A673 (cell line): ENCODE results near the gene DCLK1. TPM values are rescaled to one million over a fixed set of nuclear protein-coding genes. Genes with fewer than 3 reads are reported as not detected.

Experiments
- BruUV-seq: library from RNA; stranded (reverse); fragments of 400-500 nt; replicated peaks from 2 replicates; lab custom pipeline; 2021; lab: Mats Ljungman, UMichigan
- CTCF ChIA-PET: fragments of 300-600 bp; sonication (Branson Sonifier 250); formaldehyde crosslinking; loops from one replicate; lab custom pipeline; 2022; ENCODE audit warnings: antibody characterized with exemption; lab: Charles Lee
- POLR2A ChIA-PET: fragments of 300-600 bp; sonication (Branson Sonifier 250); formaldehyde crosslinking; loops from one replicate; lab custom pipeline; 2022; ENCODE audit warnings: antibody characterized with exemption; ENCODE audit not compliant: low non-redundant PET; lab: Charles Lee
- DNase-seq: peaks from one replicate; pipeline ENCODE4 v3.0.0-alpha.2; 2015; ENCODE audit warnings: low spot score
- H3K27ac ChIP-seq: fragments of 200-600 bp; sonication (generic); 2 replicates; pipeline ENCODE4 v1.5.1; 2016; ENCODE audit warnings: mixed run types, low read depth, mild to moderate bottlenecking, mixed read lengths, antibody characterized with exemption, low read length; ENCODE audit not compliant: poor library complexity, severe bottlenecking
- H3K27me3 ChIP-seq: fragments of 200-600 bp; sonication (generic); replicated peaks from 2 replicates; pipeline ENCODE4 v1.6.1; 2017; ENCODE audit warnings: mixed run types, low read depth, mild to moderate bottlenecking, mixed read lengths, antibody characterized with exemption, low read length; ENCODE audit not compliant: insufficient read depth, poor library complexity
- H3K36me3 ChIP-seq: fragments of 200-600 bp; sonication (generic); 2 replicates; pipeline ENCODE4 v1.6.1; 2016; ENCODE audit warnings: mixed run types, mild to moderate bottlenecking, mixed read lengths, antibody characterized with exemption, low read length; ENCODE audit not compliant: insufficient read depth, poor library complexity, severe bottlenecking
- H3K4me1 ChIP-seq: fragments of 200-600 bp; sonication (generic); 2 replicates; pipeline ENCODE4 v1.6.1; 2017; ENCODE audit warnings: mixed run types, mild to moderate bottlenecking, mixed read lengths, antibody characterized with exemption, low read length; ENCODE audit not compliant: insufficient read depth, poor library complexity, severe bottlenecking
- H3K4me3 ChIP-seq: fragments of 200-600 bp; sonication (generic); 2 replicates; pipeline ENCODE4 v1.5.1; 2016; ENCODE audit warnings: low read depth, mixed run types, mild to moderate bottlenecking, mixed read lengths, low read length; ENCODE audit not compliant: poor library complexity, severe bottlenecking
- H3K9me3 ChIP-seq: fragments of 200-600 bp; sonication (generic); 2 replicates; pipeline ENCODE4 v1.6.1; 2016; ENCODE audit warnings: mixed run types, low read depth, mild to moderate bottlenecking, mixed read lengths, antibody characterized with exemption, low read length; ENCODE audit not compliant: poor library complexity, severe bottlenecking
- CTCF ChIP-seq: fragments of 300-800, 200-600 bp; sonication (generic); conservative IDR thresholded peaks from 2 replicates; pipeline ENCODE4 v1.5.1; 2017; ENCODE audit warnings: low read depth, mild to moderate bottlenecking, antibody characterized with exemption, low read length, moderate library complexity, mixed read lengths
- EZH2 ChIP-seq: fragments of 200-600 bp; sonication (generic); IDR thresholded peaks from 2 replicates; pipeline ENCODE4 v1.6.1; 2017; ENCODE audit warnings: borderline replicate concordance, low read depth, mild to moderate bottlenecking, mixed read lengths, antibody characterized with exemption, low read length; ENCODE audit not compliant: poor library complexity, severe bottlenecking
- intact Hi-C: fragments of 100-400 bp; cut with micrococcal nuclease; formaldehyde crosslinking; loops from one replicate; pipeline ENCODE4 v1.10.0; 2022; ENCODE audit not compliant: unreplicated experiment
- total RNA-seq: library from RNA; stranded (reverse); gene quantifications from 2 replicates; pipeline ENCODE4 v1.2.3, GENCODE V29; 2021

DCLK1 gene
- total RNA-seq, 1 experiment from 2014 or later, result 11.2 TPM

GRCh38 chr13:35979361-35979951 is 151.7 kb downstream of the DCLK1 start:
- Histone ChIP-seq H3K4me1 (peaks cover 5% of the 10 kb centered on the region), H3K4me3 (no peak overlapping the region), H3K27me3 (no peaks in the 10 kb centered on the region), H3K27ac (no peak overlapping the region), H3K36me3 (no peaks in the 10 kb centered on the region), H3K9me3 (no peaks in the 10 kb centered on the region)
- ChIA-PET POLR2A (no interaction called here), CTCF (interaction anchor here (0.7 to 1.5 kb wide), 2 partner anchors 139 to 296 kb away, joined by 4 to 25 read pairs; no protein-coding TSS in a partner anchor)
- BruUV-seq, result no TSS peak
- intact Hi-C loops, result loop anchor here (1.0 kb wide), 1 partner anchor 228 kb away; no protein-coding TSS in a partner anchor
- peak; percentile 67 for DNase-seq
- TF ChIP-seq CTCF (no peak), EZH2 (no peak)

- no TSS peak for BruUV-seq
- H3K27ac ChIP-seq, result no peak overlapping the region
- H3K4me1 ChIP-seq, result peaks cover 5% of the 10 kb centered on the region
- no peaks in the 10 kb centered on the region for H3K9me3 ChIP-seq
- POLR2A ChIA-PET, result no interaction called here
- DNase-seq, result peak; percentile 79
- H3K27me3 ChIP-seq, result no peaks in the 10 kb centered on the region
- CTCF ChIA-PET, result interaction anchor here (0.7 to 1.5 kb wide), 2 partner anchors 296 to 863 kb away, joined by 3 to 25 read pairs; no protein-coding TSS in a partner anchor
- no peak overlapping the region for H3K4me3 ChIP-seq
- H3K36me3 ChIP-seq, result no peaks in the 10 kb centered on the region
- TF ChIP-seq CTCF (peak; percentile 78), EZH2 (no peak)
- intact Hi-C loops, result loop anchor here (1.0 kb wide), 2 partner anchors 229 to 297 kb away; no protein-coding TSS in a partner anchor
Measured at GRCh38 chr13:35978607-35979316, 152.4 kb downstream of the DCLK1 start.

GRCh38 chr13:35977060-35977459 is 154.1 kb downstream of the DCLK1 start:
- Histone ChIP-seq H3K36me3 (no peaks in the 10 kb centered on the region), H3K4me1 (peaks cover 5% of the 10 kb centered on the region), H3K4me3 (no peak overlapping the region), H3K27ac (no peak overlapping the region), H3K27me3 (no peaks in the 10 kb centered on the region), H3K9me3 (no peaks in the 10 kb centered on the region)
- BruUV-seq, result no TSS peak
- no peak for DNase-seq
- POLR2A ChIA-PET, result no interaction called here
- intact Hi-C loops, result no loop called here
- TF ChIP-seq EZH2, result no peak
- no peak for TF ChIP-seq CTCF
- CTCF ChIA-PET, result interaction anchor here (0.6 to 2.3 kb wide), 2 partner anchors 298 to 300 kb away, joined by 5 to 12 read pairs; no protein-coding TSS in a partner anchor
